A549 (cell line): ENCODE measurements around the gene SRGAP1. TPM values are rescaled to one million over a fixed set of nuclear protein-coding genes. Genes with fewer than 3 reads are reported as not detected.
"Not testable (repeated sequence)": the region's sequence is repeated elsewhere in the genome, so short reads cannot be mapped to it uniquely, and the experiment has no call there.

Experiments used
- ATAC-seq, 2 experiments: fragments of 200-7000 bp in 1 of 2; fragments of >200 bp in 1 of 2; cut with Nextera tagmentation in 1 of 2; cut with Tn5 transposase in 1 of 2; 3 replicates each; pipeline versions ENCODE4 v1.8.0 to v1.9.1; 2018 to 2020; ENCODE audit warnings: mild to moderate bottlenecking in 1 of 2, moderate library complexity in 1 of 2
- CTCF ChIA-PET: fragments of 300-600 bp; sonication (Branson Sonifier 250); formaldehyde crosslinking; extraction: SDS; loops from one replicate; lab custom pipeline; 2021; ENCODE audit warnings: antibody characterized with exemption, inconsistent platforms; lab: Yijun Ruan, JAX
- POLR2A ChIA-PET: fragments of 350-600 bp; formaldehyde crosslinking; extraction: SDS; loops from one replicate; lab custom pipeline; 2021; ENCODE audit warnings: antibody characterized with exemption, inconsistent platforms; lab: Yijun Ruan, JAX
- DNase-seq, 2 experiments: peaks; one replicate each; pipeline versions ENCODE4 v3.0.0 to v3.0.0-alpha.2; 2011 to 2016; ENCODE audit warnings: low read depth in 1 of 2, low spot score in 1 of 2
- FAIRE-seq: peaks from 2 replicates; lab custom pipeline; 2011; peaks lifted over from hg19 to GRCh38; lab: Jason Lieb, UNC
- H3K27ac ChIP-seq, 2 experiments: fragments of >200 bp; sonication (Bioruptor Twin); formaldehyde crosslinking; 3 replicates each; pipeline ENCODE4 v1.5.1; 2016 to 2017
- H3K4me1 ChIP-seq: fragments of >200 bp; sonication (Bioruptor Twin); formaldehyde crosslinking; 3 replicates; pipeline ENCODE4 v1.6.1; 2016
- H3K4me2 ChIP-seq: fragments of >200 bp; sonication (Bioruptor Twin); formaldehyde crosslinking; 3 replicates; pipeline ENCODE4 v1.6.1; 2016
- H3K4me3 ChIP-seq: fragments of >200 bp; sonication (Bioruptor Twin); formaldehyde crosslinking; 3 replicates; pipeline ENCODE4 v1.5.1; 2016
- H3K9me3 ChIP-seq: fragments of >200 bp; sonication (Bioruptor Twin); formaldehyde crosslinking; 3 replicates; pipeline ENCODE4 v1.6.1; 2016
- ATOH8 ChIP-seq: fragments of 250-450 bp; sonication (Bioruptor Pico); IDR thresholded peaks from 2 replicates; pipeline ENCODE4 v1.5.0; 2020; ENCODE audit warnings: low read depth, mild to moderate bottlenecking, moderate library complexity
- BHLHE40 ChIP-seq: IDR thresholded peaks from 2 replicates; pipeline ENCODE4 v1.6.1; 2012; ENCODE audit warnings: low read depth, low read length, inconsistent platforms
- CBX8 ChIP-seq: fragments of 200-600 bp; sonication (generic); IDR thresholded peaks from 2 replicates; pipeline ENCODE4 v1.6.1; 2016
- CEBPB ChIP-seq, 2 experiments: fragments of >200 bp in 1 of 2; sonication (Bioruptor Twin) in 1 of 2; formaldehyde crosslinking in 1 of 2; IDR thresholded peaks; 2 replicates each; pipeline ENCODE4 v1.6.1; 2012 to 2016
- CHD2 ChIP-seq: fragments of 150-350 bp; IDR thresholded peaks from 2 replicates; pipeline ENCODE4 v1.6.1; 2014; ENCODE audit warnings: low read length; ENCODE audit not compliant: partially characterized antibody
- EHF ChIP-seq: fragments of 250-450 bp; sonication (Bioruptor Pico); IDR thresholded peaks from 2 replicates; pipeline ENCODE4 v1.5.0; 2020; ENCODE audit warnings: mild to moderate bottlenecking
- EP300 ChIP-seq, 2 experiments: fragments of >200 bp; sonication (Bioruptor Twin); formaldehyde crosslinking; IDR thresholded peaks; 2 replicates in 1 of 2; 3 replicates in 1 of 2; pipeline ENCODE4 v1.6.1; 2016 to 2017
- ESRRA ChIP-seq: fragments of 150-350 bp; IDR thresholded peaks from 2 replicates; pipeline ENCODE4 v1.6.1; 2014; ENCODE audit warnings: mild to moderate bottlenecking, low read length, borderline replicate concordance
- FOSB ChIP-seq: fragments of 250-450 bp; sonication (Bioruptor Pico); IDR thresholded peaks from 2 replicates; pipeline ENCODE4 v1.5.0; 2020; ENCODE audit warnings: mild to moderate bottlenecking, moderate library complexity
- FOSL2 ChIP-seq, 2 experiments: fragments of 450-650 bp in 1 of 2; fragments of >200 bp in 1 of 2; sonication (Bioruptor Twin) in 1 of 2; formaldehyde crosslinking; IDR thresholded peaks; 2 replicates each; pipeline versions ENCODE4 v1.5.0 to v1.6.1; 2016 to 2020; ENCODE audit warnings: mild to moderate bottlenecking in 1 of 2, moderate library complexity in 1 of 2
- HEYL ChIP-seq: fragments of 250-450 bp; sonication (Bioruptor Pico); IDR thresholded peaks from 2 replicates; pipeline ENCODE4 v1.8.0; 2021; ENCODE audit warnings: mild to moderate bottlenecking, moderate library complexity
- JUNB ChIP-seq: fragments of >200 bp; sonication (Bioruptor Twin); formaldehyde crosslinking; IDR thresholded peaks from 2 replicates; pipeline ENCODE4 v1.6.1; 2016
- MAFK ChIP-seq: fragments of 450-650 bp; IDR thresholded peaks from 2 replicates; pipeline ENCODE4 v1.6.1; 2014; ENCODE audit not compliant: partially characterized antibody
- MAZ ChIP-seq: fragments of 150-350 bp; IDR thresholded peaks from 2 replicates; pipeline ENCODE4 v1.6.1; 2014; ENCODE audit warnings: antibody characterized with exemption, low read depth, low read length, borderline replicate concordance
- NR3C1 ChIP-seq: fragments of >200 bp; sonication (Bioruptor Twin); formaldehyde crosslinking; IDR thresholded peaks from 3 replicates; pipeline ENCODE4 v1.6.1; 2017
- POLR2A ChIP-seq: IDR thresholded peaks from 2 replicates; pipeline ENCODE4 v1.6.1; 2012; ENCODE audit warnings: mild to moderate bottlenecking, low read length
- POLR2AphosphoS2 ChIP-seq: conservative IDR thresholded peaks from 2 replicates; pipeline ENCODE4 v1.6.1; 2012; ENCODE audit warnings: low read length, improper control_type of control experiment, inconsistent platforms
- SMC3 ChIP-seq: fragments of >200 bp; sonication (Bioruptor Twin); formaldehyde crosslinking; IDR thresholded peaks from 3 replicates; pipeline ENCODE4 v1.6.1; 2018; ENCODE audit warnings: inconsistent platforms
- ZC3H11A ChIP-seq: fragments of 450-650 bp; IDR thresholded peaks from 2 replicates; pipeline ENCODE4 v1.6.1; 2014; ENCODE audit warnings: antibody characterized with exemption, mild to moderate bottlenecking
- WGBS: methylation state at CpG from one replicate; pipeline ENCODE4 v1.1.6; 2017; ENCODE audit errors: missing lambda C conversion rate; 5-methylcytosine and 5-hydroxymethylcytosine counted together
- polyA plus RNA-seq, 4 experiments: library from polyadenylated mRNA; depleted of rRNA in 3 of 4; stranded (reverse); fragments of >200 nt; fragmentation: RNase III in 1 of 4; extraction: RNeasy Plus Mini Kit Qiagen cat#74134 plus additional on column Dnase treatment in 1 of 4; gene quantifications; 2 replicates in 3 of 4; 3 replicates in 1 of 4; pipeline ENCODE4 v1.2.3, GENCODE V29; 2011 to 2017

The SRGAP1 gene
- polyA plus RNA-seq, 2 of the 4 experiments (the other 2 are of a cell fraction) = 7.9 to 22.9 TPM

GRCh38 chr12:64009321-64010068 lies 165.0 kb downstream of the SRGAP1 start (continued):
- TF ChIP-seq CEBPB (IDR thresholded peaks at IDR 0.05) = no peak
- no peak for TF ChIP-seq MAZ
- TF ChIP-seq POLR2A = no peak
- no peak; a peak in 1 of 5 replicates for TF ChIP-seq EP300 (IDR thresholded peaks at IDR 0.05)
- TF ChIP-seq, all 56 proteins: peak for 0

- 28% methylated on average over 4 of the region's 4 CpGs for WGBS
- peak in 1 of 2 experiments; percentile 42 for DNase-seq
- Histone ChIP-seq H3K27ac (peak overlapping the region; percentile 73 to 78), H3K4me2 (peak overlapping the region; percentile 67), H3K4me1 (peaks cover 46% of the 10 kb centered on the region), H3K9me3 (0 out of 3 replicates have a peak, but pooled peaks cover 3% of the 10 kb centered on the region), H3K4me3 (no peak overlapping the region)
- POLR2A ChIA-PET = no interaction called here
- CTCF ChIA-PET = interaction anchor here (0.7 to 2.3 kb wide), 3 partner anchors 12 to 166 kb away, joined by 3 to 14 read pairs (median 3); partner anchors contain the start of gene SRGAP1
- peak; percentile 16; the same call in 1 of the 2 replicates for TF ChIP-seq FOSL2 (IDR thresholded peaks at IDR 0.05)
- TF ChIP-seq FOSL2 (CRISPR knock-in tag; IDR thresholded peaks at IDR 0.05) = peak; percentile 58
- TF ChIP-seq NR3C1 = no peak
- peak; percentile 44; the same call in 1 of the 2 replicates for TF ChIP-seq JUNB
- TF ChIP-seq SMC3 = no peak
- peak; percentile 65 for TF ChIP-seq MAFK
- TF ChIP-seq EP300 (IDR thresholded peaks at IDR 0.05) = peak in 1 of 2 experiments; percentile 24; a peak in 1 of 5 replicates
- ATAC-seq = peak; percentile 62 to 78; a peak in 5 of 6 replicates
- FAIRE-seq = peak; percentile 73
These were observed 165.7 kb downstream of the SRGAP1 start for GRCh38 chr12:64010069-64010686.

GRCh38 chr12:64016521-64016920 lies 172.0 kb downstream of the SRGAP1 start:
- no peak overlapping the region for H3K4me2 ChIP-seq
- no peaks in the 10 kb centered on the region for H3K9me3 ChIP-seq
- no peak overlapping the region for H3K27ac ChIP-seq
- FAIRE-seq = no peak
- no peak for DNase-seq
- ChIA-PET CTCF (interaction anchor here (1.2 kb wide), 2 partner anchors 43 to 173 kb away, joined by 3 to 4 read pairs; no protein-coding TSS in a partner anchor), POLR2A (no interaction called here)
- no peak overlapping the region for H3K4me3 ChIP-seq
- 89% methylated on average over 5 of the region's 5 CpGs for WGBS
- peaks cover 6% of the 10 kb centered on the region; the same call in 2 of the 3 replicates for H3K4me1 ChIP-seq
- no peak for TF ChIP-seq ZC3H11A
- TF ChIP-seq ESRRA = no peak
- TF ChIP-seq FOSB (CRISPR knock-in tag) = no peak
- no peak for TF ChIP-seq EHF (CRISPR knock-in tag)
- no peak for ATAC-seq

- H3K4me2 ChIP-seq, DNase-seq, POLR2A ChIA-PET, H3K27ac ChIP-seq, H3K4me1 ChIP-seq, ATAC-seq, FAIRE-seq, H3K4me3 ChIP-seq, H3K9me3 ChIP-seq: not testable (repeated sequence)
- 81% methylated on average over 8 of the region's 8 CpGs for WGBS
- CTCF ChIA-PET = interaction anchor here (1.3 kb wide), 1 partner anchor 179 kb away, joined by 3 read pairs; no protein-coding TSS in a partner anchor
These were observed 173.6 kb downstream of the SRGAP1 start for GRCh38 chr12:64018116-64018515.

- TF ChIP-seq MAZ = no peak
- no peak for TF ChIP-seq ATOH8 (CRISPR knock-in tag)
- TF ChIP-seq BHLHE40 = no peak
- no peak for TF ChIP-seq POLR2AphosphoS2
- no peak for TF ChIP-seq CBX8
- no peak for TF ChIP-seq CHD2
- TF ChIP-seq HEYL (CRISPR knock-in tag) = no peak
- no peak for TF ChIP-seq NR3C1
- TF ChIP-seq, all 56 proteins: peak for 0
- Histone ChIP-seq H3K27ac (no peak overlapping the region), H3K4me1 (peaks cover 6% of the 10 kb centered on the region; the same call in 2 of the 3 replicates), H3K9me3 (no peaks in the 10 kb centered on the region), H3K4me2 (no peak overlapping the region), H3K4me3 (no peak overlapping the region)
- CTCF ChIA-PET = interaction anchor here (1.3 kb wide), 1 partner anchor 179 kb away, joined by 3 read pairs; no protein-coding TSS in a partner anchor
- FAIRE-seq (no peak), ATAC-seq (no peak), DNase-seq (no peak)
- POLR2A ChIA-PET = no interaction called here
These were observed 174.0 kb downstream of the SRGAP1 start for GRCh38 chr12:64018524-64018923.
